HEK293 (cell line): ENCODE measurements around the gene PKIB.

ENCODE experiments used
- CTCF ChIA-PET: fragments of 350-600 bp; formaldehyde crosslinking; extraction: SDS; loops from one replicate; lab custom pipeline; 2021; ENCODE audit warnings: antibody characterized with exemption; lab: Yijun Ruan, JAX
- POLR2A ChIA-PET: fragments of 300-600 bp; formaldehyde crosslinking; extraction: SDS; loops from one replicate; lab custom pipeline; 2020; ENCODE audit warnings: antibody characterized with exemption, inconsistent platforms; lab: Yijun Ruan, JAX
- H3K27ac ChIP-seq: fragments of 200-500 bp; sonication (Bioruptor generic); 2 replicates; pipeline ENCODE4 v1.5.1; 2014; ENCODE audit warnings: low read depth, low read length, control low read depth, inconsistent platforms; ENCODE audit errors: extremely low read depth
- H3K36me3 ChIP-seq, 2 experiments: fragments of 200-500 bp in 1 of 2; sonication (Bioruptor generic) in 1 of 2; 1 replicate in 1 of 2; 2 replicates in 1 of 2; pipeline ENCODE4 v1.5.1; 2014 to 2017; ENCODE audit warnings: inconsistent platforms in 2 of 2, low read length in 2 of 2; ENCODE audit not compliant: control insufficient read depth in 2 of 2, insufficient read depth in 1 of 2
- H3K4me1 ChIP-seq: fragments of 200-500 bp; sonication (Bioruptor generic); 2 replicates; pipeline ENCODE4 v1.5.1; 2014; ENCODE audit warnings: mild to moderate bottlenecking, low read length, inconsistent platforms; ENCODE audit not compliant: control insufficient read depth, insufficient read depth
- H3K4me3 ChIP-seq: 2 replicates; pipeline ENCODE4 v1.5.1; 2011; ENCODE audit warnings: low read depth, mild to moderate bottlenecking, control low read depth, low read length, moderate library complexity
- H3K9me3 ChIP-seq: fragments of 200-500 bp; sonication (Bioruptor generic); 2 replicates; pipeline ENCODE4 v1.5.1; 2014; ENCODE audit warnings: low read depth, low read length, inconsistent platforms; ENCODE audit not compliant: control insufficient read depth, insufficient read depth
- BCL11A ChIP-seq: fragments of 450-650 bp; formaldehyde crosslinking; IDR thresholded peaks from 2 replicates; pipeline ENCODE4 v1.5.1; 2016; ENCODE audit warnings: low read depth, missing biosample characterization, missing genetic modification characterization
- KLF8 ChIP-seq: fragments of 450-650 bp; formaldehyde crosslinking; IDR thresholded peaks from 2 replicates; pipeline ENCODE4 v1.5.1; 2016; ENCODE audit warnings: missing biosample characterization, missing genetic modification characterization
- OSR2 ChIP-seq: fragments of 450-650 bp; formaldehyde crosslinking; IDR thresholded peaks from 2 replicates; pipeline ENCODE4 v1.5.1; 2016; ENCODE audit warnings: missing biosample characterization, missing genetic modification characterization
- PRDM4 ChIP-seq: fragments of 450-650 bp; formaldehyde crosslinking; IDR thresholded peaks from 2 replicates; pipeline ENCODE4 v1.5.1; 2017; ENCODE audit warnings: missing biosample characterization, missing genetic modification characterization
- ZBTB20 ChIP-seq: fragments of 450-650 bp; formaldehyde crosslinking; IDR thresholded peaks from 2 replicates; pipeline ENCODE4 v1.5.1; 2016; ENCODE audit warnings: missing biosample characterization, missing genetic modification characterization
- ZBTB26 ChIP-seq: fragments of 450-650 bp; formaldehyde crosslinking; optimal IDR thresholded peaks from 2 replicates; pipeline ENCODE3; 2016; ENCODE audit warnings: missing biosample characterization, mild to moderate bottlenecking, missing genetic modification characterization
- ZFHX2 ChIP-seq: fragments of 450-650 bp; formaldehyde crosslinking; conservative IDR thresholded peaks from 2 replicates; pipeline ENCODE4 v1.5.1; 2016; ENCODE audit warnings: missing biosample characterization, missing genetic modification characterization
- ZNF138 ChIP-seq: fragments of 450-650 bp; formaldehyde crosslinking; IDR thresholded peaks from 2 replicates; pipeline ENCODE4 v1.5.1; 2016; ENCODE audit warnings: missing biosample characterization, missing genetic modification characterization, borderline replicate concordance
- ZNF146 ChIP-seq: fragments of 450-650 bp; formaldehyde crosslinking; IDR thresholded peaks from 2 replicates; pipeline ENCODE4 v1.5.1; 2016; ENCODE audit warnings: missing biosample characterization, missing genetic modification characterization
- ZNF169 ChIP-seq: fragments of 450-650 bp; formaldehyde crosslinking; IDR thresholded peaks from 2 replicates; pipeline ENCODE4 v1.5.1; 2016; ENCODE audit warnings: missing biosample characterization, missing genetic modification characterization
- ZNF302 ChIP-seq: fragments of 450-650 bp; formaldehyde crosslinking; IDR thresholded peaks from 2 replicates; pipeline ENCODE4 v1.5.1; 2016; ENCODE audit warnings: missing biosample characterization, missing genetic modification characterization, low read depth
- ZNF335 ChIP-seq: fragments of 450-650 bp; formaldehyde crosslinking; conservative IDR thresholded peaks from 2 replicates; pipeline ENCODE4 v1.5.1; 2016; ENCODE audit warnings: missing biosample characterization, missing genetic modification characterization
- ZNF341 ChIP-seq: fragments of 450-650 bp; formaldehyde crosslinking; IDR thresholded peaks from 2 replicates; pipeline ENCODE4; 2016; ENCODE audit warnings: low read depth, missing biosample characterization, missing genetic modification characterization
- ZNF530 ChIP-seq: fragments of 450-650 bp; formaldehyde crosslinking; IDR thresholded peaks from 2 replicates; pipeline ENCODE4 v1.5.1; 2016; ENCODE audit warnings: low read depth, missing biosample characterization, missing genetic modification characterization
- ZNF548 ChIP-seq: fragments of 450-650 bp; formaldehyde crosslinking; IDR thresholded peaks from 2 replicates; pipeline ENCODE4 v1.5.1; 2016; ENCODE audit warnings: missing biosample characterization, missing genetic modification characterization
- ZNF600 ChIP-seq: fragments of 450-650 bp; formaldehyde crosslinking; IDR thresholded peaks from 2 replicates; pipeline ENCODE4 v1.5.1; 2016; ENCODE audit warnings: missing biosample characterization, missing genetic modification characterization
- ZNF624 ChIP-seq: fragments of 450-650 bp; formaldehyde crosslinking; IDR thresholded peaks from 2 replicates; pipeline ENCODE4 v1.5.1; 2017; ENCODE audit warnings: missing biosample characterization, missing genetic modification characterization
- ZNF677 ChIP-seq: fragments of 450-650 bp; IDR thresholded peaks from 2 replicates; pipeline ENCODE4 v1.5.0; 2018; ENCODE audit warnings: missing biosample characterization, mild to moderate bottlenecking, missing genetic modification characterization, moderate library complexity
- ZNF692 ChIP-seq: fragments of 450-650 bp; formaldehyde crosslinking; IDR thresholded peaks from 2 replicates; pipeline ENCODE4 v1.5.1; 2016; ENCODE audit warnings: missing biosample characterization, missing genetic modification characterization
- ZSCAN4 ChIP-seq: fragments of 450-650 bp; formaldehyde crosslinking; IDR thresholded peaks from 2 replicates; pipeline ENCODE4 v1.5.1; 2017; ENCODE audit warnings: missing biosample characterization, missing genetic modification characterization
- ZSCAN5A ChIP-seq: fragments of 450-650 bp; formaldehyde crosslinking; IDR thresholded peaks from 2 replicates; pipeline ENCODE4 v1.5.1; 2016; ENCODE audit warnings: missing biosample characterization, missing genetic modification characterization

PKIB gene

GRCh38 chr6:122694075-122694474, 83.9 kb downstream of the PKIB start:
- CTCF ChIA-PET, result interaction anchor here (0.6 to 0.9 kb wide), 3 partner anchors 29 to 439 kb away, joined by 3 to 6 read pairs (median 4); no protein-coding TSS in a partner anchor
- Histone ChIP-seq H3K36me3 (no peaks in the 10 kb centered on the region), H3K4me3 (no peak overlapping the region), H3K4me1 (no peaks in the 10 kb centered on the region), H3K27ac (no peak overlapping the region), H3K9me3 (no peaks in the 10 kb centered on the region)
- POLR2A ChIA-PET, result no interaction called here
- peak; percentile 52 for TF ChIP-seq ZBTB20 (tag by site-specific recombination)
- TF ChIP-seq ZBTB26 (tag by site-specific recombination), result no peak

- CTCF ChIA-PET, result interaction anchor here (0.6 to 2.7 kb wide), 4 partner anchors 30 to 439 kb away, joined by 3 to 15 read pairs (median 5); no protein-coding TSS in a partner anchor
- Histone ChIP-seq H3K36me3 (no peaks in the 10 kb centered on the region), H3K4me1 (no peaks in the 10 kb centered on the region), H3K27ac (no peak overlapping the region), H3K4me3 (no peak overlapping the region), H3K9me3 (no peaks in the 10 kb centered on the region)
- TF ChIP-seq ZNF169 (tag by site-specific recombination), result no peak
- no peak for TF ChIP-seq BCL11A (tag by site-specific recombination)
- no peak for TF ChIP-seq KLF8 (tag by site-specific recombination)
- TF ChIP-seq ZNF146 (tag by site-specific recombination), result no peak
- TF ChIP-seq ZNF341 (tag by site-specific recombination), result no peak
- no peak for TF ChIP-seq ZFHX2 (tag by site-specific recombination)
- no peak for TF ChIP-seq ZNF692 (tag by site-specific recombination)
- no peak for TF ChIP-seq ZSCAN4 (tag by site-specific recombination)
- no peak for TF ChIP-seq ZNF600 (tag by site-specific recombination)
- no peak for TF ChIP-seq ZNF624 (tag by site-specific recombination)
- TF ChIP-seq ZSCAN5A (tag by site-specific recombination), result no peak
- TF ChIP-seq ZNF335, result no peak
- no peak for TF ChIP-seq OSR2
- no peak for TF ChIP-seq ZNF677 (tag by site-specific recombination)
- TF ChIP-seq PRDM4 (tag by site-specific recombination), result no peak
- no peak for TF ChIP-seq ZNF302 (tag by site-specific recombination)
- TF ChIP-seq ZNF548 (tag by site-specific recombination), result no peak
- TF ChIP-seq ZNF138 (tag by site-specific recombination), result no peak
- TF ChIP-seq ZNF530 (tag by site-specific recombination), result no peak
- POLR2A ChIA-PET, result interaction anchor here (1.0 kb wide), 1 partner anchor 9 kb away, joined by 3 read pairs; no protein-coding TSS in a partner anchor
Measured at GRCh38 chr6:122694602-122695001, 84.4 kb downstream of the PKIB start.
